ENCODE results near the gene CYB561. TPM values are rescaled to one million over a fixed set of nuclear protein-coding genes. Genes with fewer than 3 reads are reported as not detected.

CYB561 gene
- total and polyA plus RNA-seq, 9 of the 15 experiments (the other 6 are each of a cell fraction or from before 2014, with no cell fraction given) = 4.0 to 30.8 (median 17.4) TPM

DNA sequence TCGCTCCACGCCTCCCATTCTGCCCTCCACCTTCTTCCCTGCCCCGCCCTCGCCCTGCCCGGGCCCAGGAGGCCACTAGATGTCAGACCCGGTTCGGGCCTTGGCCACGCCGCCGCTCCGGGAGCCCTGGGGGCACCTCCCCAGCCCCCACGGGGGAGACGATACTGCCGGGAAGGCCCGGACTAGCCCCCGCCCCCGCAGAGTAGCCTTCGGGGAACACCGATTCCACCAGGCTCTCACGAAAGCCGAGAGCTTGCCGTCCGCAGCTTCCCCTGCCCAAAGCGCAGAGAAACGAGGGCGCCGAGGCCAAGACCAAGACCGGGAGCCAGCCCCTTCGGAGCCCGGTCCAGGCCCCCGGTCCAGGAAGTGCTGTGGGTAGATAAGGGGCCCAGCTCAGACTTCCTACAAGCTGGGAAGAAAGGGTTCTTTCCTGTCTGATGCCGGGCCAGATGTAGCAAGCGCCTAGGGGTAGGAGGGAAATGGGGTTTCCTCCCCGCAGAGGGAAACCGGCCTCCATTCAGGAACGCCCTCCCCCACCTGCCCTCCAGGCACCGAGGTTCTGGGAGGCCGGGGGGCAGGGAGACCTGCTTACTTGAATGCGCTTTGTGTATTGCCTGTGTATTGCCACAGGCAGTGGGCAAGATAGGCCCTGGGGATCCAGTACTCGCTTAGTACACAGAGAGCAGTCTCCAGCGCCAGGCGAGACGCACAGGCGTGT is 806 bp upstream of the CYB561 start (continued):
- TF ChIP-seq, protein P1, sequence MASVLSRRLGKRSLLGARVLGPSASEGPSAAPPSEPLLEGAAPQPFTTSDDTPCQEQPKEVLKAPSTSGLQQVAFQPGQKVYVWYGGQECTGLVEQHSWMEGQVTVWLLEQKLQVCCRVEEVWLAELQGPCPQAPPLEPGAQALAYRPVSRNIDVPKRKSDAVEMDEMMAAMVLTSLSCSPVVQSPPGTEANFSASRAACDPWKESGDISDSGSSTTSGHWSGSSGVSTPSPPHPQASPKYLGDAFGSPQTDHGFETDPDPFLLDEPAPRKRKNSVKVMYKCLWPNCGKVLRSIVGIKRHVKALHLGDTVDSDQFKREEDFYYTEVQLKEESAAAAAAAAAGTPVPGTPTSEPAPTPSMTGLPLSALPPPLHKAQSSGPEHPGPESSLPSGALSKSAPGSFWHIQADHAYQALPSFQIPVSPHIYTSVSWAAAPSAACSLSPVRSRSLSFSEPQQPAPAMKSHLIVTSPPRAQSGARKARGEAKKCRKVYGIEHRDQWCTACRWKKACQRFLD (CRISPR knock-in tag; IDR thresholded peaks at IDR 0.05) = 0 out of 2 replicates have a peak, but pooled peaks have one; percentile 20
- TF ChIP-seq ZNF347 (CRISPR knock-in tag; IDR thresholded peaks at IDR 0.05; ENCODE audit: low read depth) (no peak), SRSF3 (IDR thresholded peaks at IDR 0.05; ENCODE audit: insufficient read depth, low read length) (no peak), ZNF586 (CRISPR knock-in tag; conservative IDR thresholded peaks at IDR 0.05) (no peak), GTF2A2 (tag; IDR thresholded peaks at IDR 0.05) (no peak), RFX5 (IDR thresholded peaks at IDR 0.05; ENCODE audit: low read depth, low read length) (no peak), FIP1L1 (IDR thresholded peaks at IDR 0.05; ENCODE audit: low read depth, low read length, poor library complexity, severe bottlenecking) (peak; percentile 21), BRD4 (IDR thresholded peaks at IDR 0.05) (peak; percentile 66; the same call in 1 of the 2 replicates), SMAD1 (IDR thresholded peaks at IDR 0.05; ENCODE audit: low read depth, low read length, partially characterized antibody) (no peak), TGIF2 (CRISPR knock-in tag; IDR thresholded peaks at IDR 0.05) (no peak), NFATC3 (IDR thresholded peaks at IDR 0.05) (no peak), CTBP1 (IDR thresholded peaks at IDR 0.05; ENCODE audit: borderline replicate concordance) (no peak; the same call in 1 of the 2 replicates), ZNF316 (IDR thresholded peaks at IDR 0.05) (no peak), ZNF57 (CRISPR knock-in tag; IDR thresholded peaks at IDR 0.05) (no peak), ETV5 (CRISPR knock-in tag; IDR thresholded peaks at IDR 0.05; ENCODE audit: low read depth) (peak; percentile 87)
- TF ChIP-seq, protein P2, sequence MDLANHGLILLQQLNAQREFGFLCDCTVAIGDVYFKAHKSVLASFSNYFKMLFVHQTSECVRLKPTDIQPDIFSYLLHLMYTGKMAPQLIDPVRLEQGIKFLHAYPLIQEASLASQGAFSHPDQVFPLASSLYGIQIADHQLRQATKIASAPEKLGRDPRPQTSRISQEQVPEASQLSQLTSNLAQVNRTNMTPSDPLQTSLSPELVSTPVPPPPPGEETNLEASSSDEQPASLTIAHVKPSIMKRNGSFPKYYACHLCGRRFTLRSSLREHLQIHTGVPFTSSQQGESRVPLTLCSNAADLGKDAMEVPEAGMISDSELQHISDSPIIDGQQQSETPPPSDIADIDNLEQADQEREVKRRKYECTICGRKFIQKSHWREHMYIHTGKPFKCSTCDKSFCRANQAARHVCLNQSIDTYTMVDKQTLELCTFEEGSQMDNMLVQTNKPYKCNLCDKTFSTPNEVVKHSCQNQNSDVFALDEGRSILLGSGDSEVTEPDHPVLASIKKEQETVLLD (IDR thresholded peaks at IDR 0.05) = no peak
- TF ChIP-seq, protein P3, sequence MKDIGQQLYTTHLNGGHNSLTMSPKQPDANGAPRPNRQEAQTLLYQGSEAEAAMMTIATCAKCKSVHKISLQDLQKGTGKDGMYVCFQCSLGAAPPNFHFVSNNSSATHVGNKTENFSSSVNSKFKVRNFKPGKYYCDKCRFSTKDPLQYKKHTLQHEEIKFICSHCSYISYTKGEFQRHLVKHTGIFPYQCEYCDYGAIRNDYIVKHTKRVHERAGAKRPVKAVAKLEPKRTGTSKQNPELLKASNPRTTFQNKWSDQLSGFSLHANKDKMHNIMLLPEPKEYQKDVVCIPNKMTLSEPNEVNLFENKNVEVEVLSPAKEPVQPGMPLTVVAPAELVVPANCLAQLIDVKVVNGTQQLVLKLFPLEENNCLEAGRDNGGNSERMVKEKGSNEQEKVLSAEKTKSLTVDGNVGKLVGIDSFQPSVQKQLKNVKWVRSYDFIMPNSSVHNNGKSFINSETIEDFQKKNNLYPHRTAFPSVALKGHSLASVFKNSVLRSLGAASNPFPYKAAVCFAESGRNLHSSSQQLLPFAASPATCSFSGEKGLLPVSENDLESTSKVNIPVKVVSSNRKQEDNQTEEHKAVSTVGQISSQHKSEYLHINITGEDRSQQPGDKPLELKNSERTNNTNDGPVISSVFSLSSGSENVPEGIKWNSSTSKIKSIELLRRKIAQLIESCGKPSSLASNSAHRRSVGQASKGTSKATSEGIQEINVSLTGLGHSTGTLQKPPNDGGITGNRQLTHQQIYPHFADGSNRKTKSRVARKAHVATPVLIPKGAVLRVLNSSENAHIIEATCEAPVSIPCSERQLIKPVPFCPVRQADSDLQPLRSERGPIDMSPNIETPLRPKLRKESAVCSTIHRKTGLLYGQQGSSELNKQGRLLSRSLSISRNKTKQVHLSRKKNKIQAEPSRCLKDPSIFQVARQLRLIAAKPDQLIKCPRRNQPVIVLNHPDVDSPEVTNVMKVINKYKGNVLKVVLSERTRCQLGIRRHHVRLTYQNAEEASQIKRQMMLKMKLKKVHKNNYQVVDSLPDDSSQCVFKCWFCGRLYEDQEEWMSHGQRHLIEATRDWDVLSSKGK (CRISPR knock-in tag; IDR thresholded peaks at IDR 0.05) = no peak
- TF ChIP-seq, protein P4, sequence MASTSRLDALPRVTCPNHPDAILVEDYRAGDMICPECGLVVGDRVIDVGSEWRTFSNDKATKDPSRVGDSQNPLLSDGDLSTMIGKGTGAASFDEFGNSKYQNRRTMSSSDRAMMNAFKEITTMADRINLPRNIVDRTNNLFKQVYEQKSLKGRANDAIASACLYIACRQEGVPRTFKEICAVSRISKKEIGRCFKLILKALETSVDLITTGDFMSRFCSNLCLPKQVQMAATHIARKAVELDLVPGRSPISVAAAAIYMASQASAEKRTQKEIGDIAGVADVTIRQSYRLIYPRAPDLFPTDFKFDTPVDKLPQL (IDR thresholded peaks at IDR 0.05; ENCODE audit: extremely low read depth, insufficient read length) = no peak
- TF ChIP-seq, protein P5, sequence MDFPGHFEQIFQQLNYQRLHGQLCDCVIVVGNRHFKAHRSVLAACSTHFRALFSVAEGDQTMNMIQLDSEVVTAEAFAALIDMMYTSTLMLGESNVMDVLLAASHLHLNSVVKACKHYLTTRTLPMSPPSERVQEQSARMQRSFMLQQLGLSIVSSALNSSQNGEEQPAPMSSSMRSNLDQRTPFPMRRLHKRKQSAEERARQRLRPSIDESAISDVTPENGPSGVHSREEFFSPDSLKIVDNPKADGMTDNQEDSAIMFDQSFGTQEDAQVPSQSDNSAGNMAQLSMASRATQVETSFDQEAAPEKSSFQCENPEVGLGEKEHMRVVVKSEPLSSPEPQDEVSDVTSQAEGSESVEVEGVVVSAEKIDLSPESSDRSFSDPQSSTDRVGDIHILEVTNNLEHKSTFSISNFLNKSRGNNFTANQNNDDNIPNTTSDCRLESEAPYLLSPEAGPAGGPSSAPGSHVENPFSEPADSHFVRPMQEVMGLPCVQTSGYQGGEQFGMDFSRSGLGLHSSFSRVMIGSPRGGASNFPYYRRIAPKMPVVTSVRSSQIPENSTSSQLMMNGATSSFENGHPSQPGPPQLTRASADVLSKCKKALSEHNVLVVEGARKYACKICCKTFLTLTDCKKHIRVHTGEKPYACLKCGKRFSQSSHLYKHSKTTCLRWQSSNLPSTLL (IDR thresholded peaks at IDR 0.05) = no peak
